DOHH2 (cell line): ENCODE results near the gene CDKN1C.

ENCODE experiments used
- H3F3A ChIP-seq: fragments of 200-600 bp; sonication (generic), shearing (Covaris generic); 2 replicates; pipeline ENCODE4 v1.6.0; 2016; ENCODE audit warnings: antibody characterized with exemption, mild to moderate bottlenecking; ENCODE audit not compliant: control insufficient read depth, insufficient read depth
- H3K27ac ChIP-seq: fragments of 200-600 bp; sonication (generic); 2 replicates; pipeline ENCODE4 v1.5.1; 2014; ENCODE audit warnings: low read depth, mild to moderate bottlenecking, low read length, moderate library complexity
- H3K27me3 ChIP-seq: fragments of 200-600 bp; sonication (generic); 2 replicates; pipeline ENCODE4 v1.6.1; 2014; ENCODE audit warnings: mild to moderate bottlenecking, low read length, mixed read lengths; ENCODE audit not compliant: control insufficient read depth
- H3K36me3 ChIP-seq: fragments of 200-600 bp; sonication (generic); 2 replicates; pipeline ENCODE4 v1.6.1; 2014; ENCODE audit warnings: mild to moderate bottlenecking, low read length, moderate library complexity, mixed read lengths; ENCODE audit not compliant: control insufficient read depth
- H3K4me1 ChIP-seq: fragments of 200-600 bp; sonication (generic); 2 replicates; pipeline ENCODE4 v1.6.1; 2014; ENCODE audit warnings: mild to moderate bottlenecking, low read length, mixed read lengths; ENCODE audit not compliant: control insufficient read depth
- H3K4me2 ChIP-seq: fragments of 200-600 bp; sonication (generic); 2 replicates; pipeline ENCODE4 v1.6.0; 2014; ENCODE audit warnings: mild to moderate bottlenecking, low read length, moderate library complexity
- H3K4me3 ChIP-seq: fragments of 200-600 bp; sonication (generic); 2 replicates; pipeline ENCODE4 v1.5.1; 2014; ENCODE audit warnings: mild to moderate bottlenecking, low read length, mixed read lengths
- H3K79me2 ChIP-seq: fragments of 200-600 bp; sonication (generic); 2 replicates; pipeline ENCODE4 v1.6.1; 2014; ENCODE audit warnings: mild to moderate bottlenecking, low read length, mixed read lengths; ENCODE audit not compliant: control insufficient read depth
- H3K9me2 ChIP-seq: fragments of 200-600 bp; sonication (generic); replicated peaks from 2 replicates; pipeline ENCODE4 v1.6.1; 2014; ENCODE audit warnings: mild to moderate bottlenecking, low read length, mixed read lengths; ENCODE audit not compliant: control insufficient read depth
- H3K9me3 ChIP-seq: fragments of 200-600 bp; sonication (generic); 2 replicates; pipeline ENCODE4 v1.6.1; 2014; ENCODE audit warnings: antibody characterized with exemption, low read length, mixed read lengths; ENCODE audit not compliant: control insufficient read depth, insufficient read depth
- H4K20me1 ChIP-seq: fragments of 200-600 bp; sonication (generic); 2 replicates; pipeline ENCODE4 v1.6.0; 2014; ENCODE audit warnings: low read depth, mild to moderate bottlenecking, antibody characterized with exemption, low read length, moderate library complexity; ENCODE audit not compliant: control insufficient read depth, insufficient read depth
- CTCF ChIP-seq: fragments of 200-600 bp; sonication (generic); IDR thresholded peaks from one replicate; pipeline ENCODE4 v1.5.1; 2014; ENCODE audit warnings: antibody characterized with exemption, mild to moderate bottlenecking, low read depth, low read length; ENCODE audit not compliant: poor library complexity, severe bottlenecking
- EZH2phosphoT487 ChIP-seq: fragments of 200-600 bp; sonication (generic); IDR thresholded peaks from 2 replicates; pipeline ENCODE4 v1.6.1; 2017; ENCODE audit warnings: borderline replicate concordance, mild to moderate bottlenecking, antibody characterized with exemption, low read length, moderate library complexity, mixed read lengths

CDKN1C gene

GRCh38 chr11:2867142-2867541 is 18.4 kb downstream of the CDKN1C start:
- H3K27ac ChIP-seq = no peak overlapping the region
- H3K36me3 ChIP-seq = no peaks in the 10 kb centered on the region
- no peaks in the 10 kb centered on the region for H3K9me2 ChIP-seq
- no peaks in the 10 kb centered on the region for H4K20me1 ChIP-seq
- H3K4me1 ChIP-seq = no peaks in the 10 kb centered on the region
- H3K9me3 ChIP-seq = no peaks in the 10 kb centered on the region
- no peaks in the 10 kb centered on the region for H3K27me3 ChIP-seq
- no peaks in the 10 kb centered on the region for H3K79me2 ChIP-seq
- no peak for TF ChIP-seq EZH2phosphoT487
- no peak for TF ChIP-seq CTCF
- H3K4me3 ChIP-seq = no peak overlapping the region
- no peaks in the 10 kb centered on the region for H3F3A ChIP-seq
- H3K4me2 ChIP-seq = no peak overlapping the region

- Histone ChIP-seq H3K9me2 (no peaks in the 10 kb centered on the region), H4K20me1 (no peaks in the 10 kb centered on the region), H3K4me2 (no peak overlapping the region), H3K79me2 (no peaks in the 10 kb centered on the region), H3K4me1 (no peaks in the 10 kb centered on the region), H3K27me3 (no peaks in the 10 kb centered on the region), H3K9me3 (no peaks in the 10 kb centered on the region), H3K36me3 (no peaks in the 10 kb centered on the region), H3K4me3 (no peak overlapping the region), H3F3A (no peaks in the 10 kb centered on the region), H3K27ac (no peak overlapping the region)
- TF ChIP-seq CTCF = no peak
- no peak for TF ChIP-seq EZH2phosphoT487
These were observed 19.5 kb downstream of the CDKN1C start for GRCh38 chr11:2865922-2866577.

GRCh38 chr11:2864901-2865300 is 20.7 kb downstream of the CDKN1C start:
- H3F3A ChIP-seq = no peaks in the 10 kb centered on the region
- H3K27ac ChIP-seq = no peak overlapping the region
- no peaks in the 10 kb centered on the region for H3K36me3 ChIP-seq
- no peaks in the 10 kb centered on the region for H4K20me1 ChIP-seq
- TF ChIP-seq EZH2phosphoT487 (no peak), CTCF (no peak)
- H3K4me1 ChIP-seq = no peaks in the 10 kb centered on the region
- H3K9me2 ChIP-seq = no peaks in the 10 kb centered on the region
- H3K4me3 ChIP-seq = no peak overlapping the region
- no peaks in the 10 kb centered on the region for H3K27me3 ChIP-seq
- no peak overlapping the region for H3K4me2 ChIP-seq
- H3K9me3 ChIP-seq = no peaks in the 10 kb centered on the region
- no peaks in the 10 kb centered on the region for H3K79me2 ChIP-seq

GRCh38 chr11:2863276-2863618 is 22.3 kb downstream of the CDKN1C start:
- Histone ChIP-seq H3K27me3 (no peaks in the 10 kb centered on the region), H3K36me3 (no peaks in the 10 kb centered on the region), H3K4me1 (no peaks in the 10 kb centered on the region), H3F3A (no peaks in the 10 kb centered on the region), H3K9me3 (no peaks in the 10 kb centered on the region), H3K4me2 (no peak overlapping the region), H3K4me3 (no peak overlapping the region), H3K9me2 (no peaks in the 10 kb centered on the region), H4K20me1 (no peaks in the 10 kb centered on the region), H3K27ac (no peak overlapping the region), H3K79me2 (no peaks in the 10 kb centered on the region)
- TF ChIP-seq CTCF = no peak
- TF ChIP-seq EZH2phosphoT487 = no peak
